A673 (cell line): Measurements from ENCODE around the gene CKMT2. TPM values are rescaled to one million over a fixed set of nuclear protein-coding genes. Genes with fewer than 3 reads are reported as not detected.

ENCODE experiments used
- BruUV-seq: library from RNA; stranded (reverse); fragments of 400-500 nt; replicated peaks from 2 replicates; lab custom pipeline; 2021; lab: Mats Ljungman, UMichigan
- CTCF ChIA-PET: fragments of 300-600 bp; sonication (Branson Sonifier 250); formaldehyde crosslinking; loops from one replicate; lab custom pipeline; 2022; ENCODE audit warnings: antibody characterized with exemption; lab: Charles Lee
- POLR2A ChIA-PET: fragments of 300-600 bp; sonication (Branson Sonifier 250); formaldehyde crosslinking; loops from one replicate; lab custom pipeline; 2022; ENCODE audit warnings: antibody characterized with exemption; ENCODE audit not compliant: low non-redundant PET; lab: Charles Lee
- DNase-seq: peaks from one replicate; pipeline ENCODE4 v3.0.0-alpha.2; 2015; ENCODE audit warnings: low spot score
- H3K27ac ChIP-seq: fragments of 200-600 bp; sonication (generic); 2 replicates; pipeline ENCODE4 v1.5.1; 2016; ENCODE audit warnings: mixed run types, low read depth, mild to moderate bottlenecking, mixed read lengths, antibody characterized with exemption, low read length; ENCODE audit not compliant: poor library complexity, severe bottlenecking
- H3K27me3 ChIP-seq: fragments of 200-600 bp; sonication (generic); replicated peaks from 2 replicates; pipeline ENCODE4 v1.6.1; 2017; ENCODE audit warnings: mixed run types, low read depth, mild to moderate bottlenecking, mixed read lengths, antibody characterized with exemption, low read length; ENCODE audit not compliant: insufficient read depth, poor library complexity
- H3K36me3 ChIP-seq: fragments of 200-600 bp; sonication (generic); 2 replicates; pipeline ENCODE4 v1.6.1; 2016; ENCODE audit warnings: mixed run types, mild to moderate bottlenecking, mixed read lengths, antibody characterized with exemption, low read length; ENCODE audit not compliant: insufficient read depth, poor library complexity, severe bottlenecking
- H3K4me1 ChIP-seq: fragments of 200-600 bp; sonication (generic); 2 replicates; pipeline ENCODE4 v1.6.1; 2017; ENCODE audit warnings: mixed run types, mild to moderate bottlenecking, mixed read lengths, antibody characterized with exemption, low read length; ENCODE audit not compliant: insufficient read depth, poor library complexity, severe bottlenecking
- H3K4me3 ChIP-seq: fragments of 200-600 bp; sonication (generic); 2 replicates; pipeline ENCODE4 v1.5.1; 2016; ENCODE audit warnings: low read depth, mixed run types, mild to moderate bottlenecking, mixed read lengths, low read length; ENCODE audit not compliant: poor library complexity, severe bottlenecking
- H3K9me3 ChIP-seq: fragments of 200-600 bp; sonication (generic); 2 replicates; pipeline ENCODE4 v1.6.1; 2016; ENCODE audit warnings: mixed run types, low read depth, mild to moderate bottlenecking, mixed read lengths, antibody characterized with exemption, low read length; ENCODE audit not compliant: poor library complexity, severe bottlenecking
- CTCF ChIP-seq: fragments of 300-800, 200-600 bp; sonication (generic); conservative IDR thresholded peaks from 2 replicates; pipeline ENCODE4 v1.5.1; 2017; ENCODE audit warnings: low read depth, mild to moderate bottlenecking, antibody characterized with exemption, low read length, moderate library complexity, mixed read lengths
- EZH2 ChIP-seq: fragments of 200-600 bp; sonication (generic); IDR thresholded peaks from 2 replicates; pipeline ENCODE4 v1.6.1; 2017; ENCODE audit warnings: borderline replicate concordance, low read depth, mild to moderate bottlenecking, mixed read lengths, antibody characterized with exemption, low read length; ENCODE audit not compliant: poor library complexity, severe bottlenecking
- intact Hi-C: fragments of 100-400 bp; cut with micrococcal nuclease; formaldehyde crosslinking; loops from one replicate; pipeline ENCODE4 v1.10.0; 2022; ENCODE audit not compliant: unreplicated experiment
- total RNA-seq: library from RNA; stranded (reverse); gene quantifications from 2 replicates; pipeline ENCODE4 v1.2.3, GENCODE V29; 2021

The CKMT2 gene
- total RNA-seq, 1 experiment from 2014 or later: not detected

GRCh38 chr5:81230416-81230815 is 2.7 kb upstream of the CKMT2 start:
- H3K4me1 ChIP-seq: no peaks in the 10 kb centered on the region
- DNase-seq: no peak
- POLR2A ChIA-PET: no interaction called here
- no TSS peak for BruUV-seq
- H3K4me3 ChIP-seq: no peak overlapping the region
- intact Hi-C loops: no loop called here
- no peaks in the 10 kb centered on the region for H3K27me3 ChIP-seq
- H3K9me3 ChIP-seq: no peaks in the 10 kb centered on the region
- CTCF ChIA-PET: no interaction called here
- TF ChIP-seq CTCF: no peak
- TF ChIP-seq EZH2: no peak
- H3K27ac ChIP-seq: no peak overlapping the region
- no peaks in the 10 kb centered on the region for H3K36me3 ChIP-seq

- H3K9me3 ChIP-seq: no peaks in the 10 kb centered on the region
These were observed 550 bp upstream of the CKMT2 start for GRCh38 chr5:81232464-81233079.

GRCh38 chr5:81234299-81234698 is 1.2 kb downstream of the CKMT2 start:
- Histone ChIP-seq H3K27ac (no peak overlapping the region), H3K27me3 (no peaks in the 10 kb centered on the region), H3K4me3 (no peak overlapping the region), H3K4me1 (no peaks in the 10 kb centered on the region), H3K36me3 (no peaks in the 10 kb centered on the region), H3K9me3 (no peaks in the 10 kb centered on the region)
- TF ChIP-seq EZH2 (no peak), CTCF (no peak)
- CTCF ChIA-PET: no interaction called here
- BruUV-seq: no TSS peak
- no peak for DNase-seq
- intact Hi-C loops: no loop called here
- POLR2A ChIA-PET: no interaction called here

More at GRCh38 chr5:81232464-81233079, 550 bp upstream of the CKMT2 start:
- no peak overlapping the region for H3K27ac ChIP-seq
- ChIA-PET POLR2A (no interaction called here), CTCF (no interaction called here)
- no TSS peak for BruUV-seq
- no peak for DNase-seq
- TF ChIP-seq EZH2 (no peak), CTCF (no peak)
- no peaks in the 10 kb centered on the region for H3K36me3 ChIP-seq
- no peaks in the 10 kb centered on the region for H3K27me3 ChIP-seq
- H3K4me1 ChIP-seq: no peaks in the 10 kb centered on the region
- intact Hi-C loops: no loop called here
- no peak overlapping the region for H3K4me3 ChIP-seq
